Astrocyte of the cerebellum (primary cell): ENCODE measurements around the gene CTNNA1.
A peak's percentile ranks its signal among the peaks of the same experiment; 100 is the strongest.

ENCODE experiments used
- DNase-seq: peaks from one replicate; pipeline ENCODE4 v3.0.0-alpha.2; 2011; ENCODE audit warnings: low read depth
- H3K4me3 ChIP-seq: 2 replicates; pipeline ENCODE4 v1.5.1; 2011; ENCODE audit warnings: mild to moderate bottlenecking, low read depth, low read length, moderate library complexity
- in situ Hi-C: cut with HindIII; loops from 2 replicates; pipeline ENCODE4 v1.10.0; 2017; ENCODE audit warnings: low sequenced_read_pairs
- TF ChIP-seq, protein P1 (sequence below): IDR thresholded peaks from 2 replicates; pipeline ENCODE4 v1.5.1; 2012; ENCODE audit warnings: low read length, low read depth, moderate library complexity, mild to moderate bottlenecking; ENCODE audit errors: missing control alignments

CTNNA1 gene

DNA sequence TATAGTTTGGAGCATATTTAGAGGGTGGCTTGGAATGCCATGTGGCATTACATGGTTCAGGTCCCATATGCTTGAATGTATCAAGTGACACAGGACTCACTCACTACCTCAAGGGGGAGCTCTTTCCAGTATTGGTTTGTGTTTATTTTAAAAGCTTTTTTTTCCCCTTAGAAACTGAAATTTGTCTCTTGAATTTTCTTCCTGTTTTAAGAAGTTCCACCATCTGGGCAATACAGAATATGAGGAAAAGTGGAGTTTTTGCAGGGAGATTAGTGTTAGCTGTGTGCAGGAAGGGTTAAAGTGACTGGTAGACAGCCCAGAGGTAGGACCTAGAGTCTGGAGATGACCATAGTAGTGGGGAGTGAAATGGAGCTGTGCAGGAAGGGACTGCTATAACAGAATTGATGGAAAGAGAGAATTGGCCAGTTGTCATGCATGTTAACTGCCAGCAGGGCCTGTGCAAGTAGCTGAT is 36.6 kb downstream of the CTNNA1 start:
- no peak for DNase-seq
- H3K4me3 ChIP-seq = no peak overlapping the region
- in situ Hi-C loops = no loop called here
- TF ChIP-seq, protein P1, sequence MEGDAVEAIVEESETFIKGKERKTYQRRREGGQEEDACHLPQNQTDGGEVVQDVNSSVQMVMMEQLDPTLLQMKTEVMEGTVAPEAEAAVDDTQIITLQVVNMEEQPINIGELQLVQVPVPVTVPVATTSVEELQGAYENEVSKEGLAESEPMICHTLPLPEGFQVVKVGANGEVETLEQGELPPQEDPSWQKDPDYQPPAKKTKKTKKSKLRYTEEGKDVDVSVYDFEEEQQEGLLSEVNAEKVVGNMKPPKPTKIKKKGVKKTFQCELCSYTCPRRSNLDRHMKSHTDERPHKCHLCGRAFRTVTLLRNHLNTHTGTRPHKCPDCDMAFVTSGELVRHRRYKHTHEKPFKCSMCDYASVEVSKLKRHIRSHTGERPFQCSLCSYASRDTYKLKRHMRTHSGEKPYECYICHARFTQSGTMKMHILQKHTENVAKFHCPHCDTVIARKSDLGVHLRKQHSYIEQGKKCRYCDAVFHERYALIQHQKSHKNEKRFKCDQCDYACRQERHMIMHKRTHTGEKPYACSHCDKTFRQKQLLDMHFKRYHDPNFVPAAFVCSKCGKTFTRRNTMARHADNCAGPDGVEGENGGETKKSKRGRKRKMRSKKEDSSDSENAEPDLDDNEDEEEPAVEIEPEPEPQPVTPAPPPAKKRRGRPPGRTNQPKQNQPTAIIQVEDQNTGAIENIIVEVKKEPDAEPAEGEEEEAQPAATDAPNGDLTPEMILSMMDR = peak; percentile 40

DNA sequence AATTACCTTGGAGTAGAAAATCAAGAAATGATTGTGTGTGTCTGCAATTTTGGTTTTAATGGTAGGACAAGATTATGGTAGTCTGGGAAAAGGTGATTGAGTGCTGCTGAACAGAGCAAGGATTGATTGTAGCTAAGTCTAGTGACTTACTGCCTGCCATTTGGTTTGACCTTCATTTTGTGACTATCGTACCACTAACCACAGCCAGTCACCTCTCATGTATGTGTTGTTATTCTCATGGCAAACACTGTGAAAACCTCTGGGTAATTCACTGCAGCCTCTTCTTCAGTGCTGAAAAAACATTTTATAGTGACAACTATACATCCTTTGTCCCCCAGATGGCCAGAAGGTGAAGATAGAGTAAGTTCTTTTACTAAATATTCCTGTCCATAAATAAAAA is 37.5 kb downstream of the CTNNA1 start:
- in situ Hi-C loops = no loop called here

DNA sequence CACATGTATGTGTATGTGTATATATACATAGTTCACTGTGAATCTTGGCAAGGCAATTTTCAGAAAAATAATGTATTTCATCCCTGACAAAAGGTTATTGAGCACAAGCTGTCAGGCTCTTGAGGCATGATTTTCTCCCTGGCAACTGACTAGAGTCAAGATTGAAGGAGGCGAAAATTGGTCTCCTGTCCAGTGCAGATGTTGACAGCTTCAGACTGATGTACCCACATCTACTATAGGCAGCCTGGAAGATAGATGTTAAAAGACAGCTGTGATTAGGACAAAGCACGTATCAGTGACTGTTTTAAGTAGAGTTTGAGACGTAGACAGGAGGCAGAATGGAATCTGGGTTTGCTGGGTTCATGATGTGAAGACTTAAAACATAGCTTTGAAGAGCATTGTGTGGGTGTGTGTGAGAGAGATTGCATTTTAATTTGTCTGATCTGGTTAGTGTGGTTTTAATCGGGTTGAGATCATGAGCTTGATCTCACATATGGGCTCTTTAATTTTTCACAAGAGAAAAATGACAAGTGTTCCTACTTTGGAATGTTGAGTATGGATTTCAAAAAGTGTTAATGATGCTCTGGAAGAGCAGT is 39.1 kb downstream of the CTNNA1 start:
- in situ Hi-C loops = no loop called here
- TF ChIP-seq, protein P1 = no peak
- H3K4me3 ChIP-seq = no peak overlapping the region
- no peak for DNase-seq

More for the DNA sequence above, 37.5 kb downstream of the CTNNA1 start:
- no peak for DNase-seq
- TF ChIP-seq, protein P1 = no peak
- H3K4me3 ChIP-seq = no peak overlapping the region

DNA sequence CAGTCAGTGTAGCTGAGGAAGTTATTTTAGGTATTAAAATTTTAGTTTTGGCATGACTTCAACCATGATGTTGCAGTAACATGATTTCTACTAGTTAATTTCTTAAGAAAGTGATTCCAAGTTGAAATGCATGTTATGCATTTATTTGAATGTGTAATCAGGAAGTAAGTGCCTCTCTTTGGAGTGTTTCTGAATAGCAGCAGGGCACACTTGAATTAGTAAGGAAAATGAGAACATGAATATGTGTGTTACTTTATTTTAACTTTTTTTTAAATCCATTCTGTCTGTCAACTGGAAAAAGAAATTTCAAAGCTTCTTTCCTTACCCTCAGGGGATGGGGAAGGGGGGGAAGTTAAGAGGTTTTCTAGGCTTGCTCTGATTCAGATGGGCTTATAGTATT is 40.4 kb downstream of the CTNNA1 start:
- no peak for DNase-seq
- TF ChIP-seq, protein P1 = no peak
- H3K4me3 ChIP-seq = no peak overlapping the region
- in situ Hi-C loops = no loop called here

DNA sequence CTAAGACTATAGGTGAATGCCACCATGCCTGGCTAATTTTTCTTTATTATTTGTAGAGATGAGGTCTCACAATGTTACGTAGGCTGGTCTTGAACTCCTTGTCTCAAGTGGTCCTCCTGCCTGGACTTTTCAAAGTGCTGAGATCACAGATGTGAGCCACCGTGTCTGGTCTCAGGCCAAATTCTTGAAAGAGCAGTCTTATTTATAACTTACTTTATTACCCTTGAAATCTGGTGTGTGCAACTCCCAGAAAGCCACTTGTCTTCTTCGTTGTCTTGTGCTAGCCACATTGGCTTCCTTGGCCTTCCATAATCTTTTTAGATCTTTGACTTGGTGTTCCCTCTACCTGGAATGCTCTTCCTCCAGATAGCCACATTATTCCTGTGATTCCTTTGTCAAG is 50.1 kb downstream of the CTNNA1 start:
- DNase-seq = no peak
- H3K4me3 ChIP-seq = no peak overlapping the region
- TF ChIP-seq, protein P1 = no peak
- in situ Hi-C loops = no loop called here

DNA sequence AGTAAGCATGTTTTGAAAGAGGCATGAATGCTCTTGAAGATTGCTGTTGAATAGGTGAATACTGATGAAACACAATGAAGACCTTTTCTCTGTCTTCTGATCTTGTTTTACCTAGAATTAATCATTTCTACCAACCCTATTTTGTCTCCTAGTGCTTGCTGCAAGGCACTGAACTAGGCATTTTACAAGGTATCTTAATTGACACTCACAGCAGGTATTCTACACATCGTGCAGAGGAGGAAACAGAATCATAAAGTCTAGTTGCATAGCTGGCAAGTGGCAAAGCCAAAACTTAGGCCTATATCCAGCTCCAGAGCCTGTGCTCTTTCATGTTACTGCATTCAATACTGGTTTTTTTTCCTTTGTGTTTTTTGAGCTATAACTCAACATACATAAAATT is 50.7 kb downstream of the CTNNA1 start:
- TF ChIP-seq, protein P1 = no peak
- H3K4me3 ChIP-seq = no peak overlapping the region
- DNase-seq = no peak
- in situ Hi-C loops = no loop called here

DNA sequence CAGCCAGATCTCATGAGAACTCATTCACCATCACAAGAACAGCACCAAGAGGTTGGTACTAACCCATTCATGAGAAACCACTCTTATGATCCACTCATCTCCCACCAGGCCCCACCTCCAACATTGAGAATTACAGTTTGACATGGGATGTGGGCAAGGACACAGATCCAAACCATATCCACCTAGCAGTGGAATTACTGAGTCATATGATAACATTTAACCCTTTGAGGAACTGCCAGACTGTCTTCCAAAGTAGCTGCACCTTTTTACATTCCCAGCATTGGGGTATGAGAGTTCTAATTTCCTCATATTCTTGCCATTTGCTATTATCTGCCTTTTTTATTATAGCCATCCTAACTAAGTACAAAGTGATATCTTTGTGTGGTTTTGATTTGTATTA is 51.9 kb downstream of the CTNNA1 start:
- no peak for DNase-seq
- in situ Hi-C loops = no loop called here
- TF ChIP-seq, protein P1 = no peak
- H3K4me3 ChIP-seq = no peak overlapping the region
